GM12874 (cell line): ENCODE results near the gene PTPRR.

Experiments
- CTCF ChIP-seq: IDR thresholded peaks from 2 replicates; pipeline ENCODE4 v1.5.1; 2011; ENCODE audit warnings: low read depth, mild to moderate bottlenecking, control low read depth, low read length, moderate library complexity; ENCODE audit not compliant: insufficient read depth

The PTPRR gene

GRCh38 chr12:70666364-70666763, 254.2 kb downstream of the PTPRR start:
- TF ChIP-seq CTCF: no peak

- TF ChIP-seq CTCF: no peak
These were observed 256.1 kb downstream of the PTPRR start for GRCh38 chr12:70664465-70664881.

- no peak for TF ChIP-seq CTCF
These were observed 256.7 kb downstream of the PTPRR start for GRCh38 chr12:70663838-70664237.

- TF ChIP-seq CTCF: no peak
These were observed 258.9 kb downstream of the PTPRR start for GRCh38 chr12:70661466-70662161.

GRCh38 chr12:70660620-70661219, 259.8 kb downstream of the PTPRR start:
- no peak for TF ChIP-seq CTCF

GRCh38 chr12:70660002-70660604, 260.4 kb downstream of the PTPRR start:
- TF ChIP-seq CTCF: no peak

GRCh38 chr12:70659077-70659606, 261.4 kb downstream of the PTPRR start:
- TF ChIP-seq CTCF: no peak
